Measurements from ENCODE around the gene EPS8L3.
"Not testable (repeated sequence)": the region's sequence is repeated elsewhere in the genome, so short reads cannot be mapped to it uniquely, and the experiment has no call there.

The EPS8L3 gene

GRCh38 chr1:109757936-109758786 is 5.6 kb downstream of the EPS8L3 start:
- H3K4me3 ChIP-seq (ENCODE audit: low read depth, low read length) = no peak overlapping the region
- peaks cover 14% of the 10 kb centered on the region for H3K4me1 ChIP-seq
- no peaks in the 10 kb centered on the region for H3K27me3 ChIP-seq
- no peaks in the 10 kb centered on the region for H3K9me3 ChIP-seq
- no peak for DNase-seq
- TF ChIP-seq, protein P1, sequence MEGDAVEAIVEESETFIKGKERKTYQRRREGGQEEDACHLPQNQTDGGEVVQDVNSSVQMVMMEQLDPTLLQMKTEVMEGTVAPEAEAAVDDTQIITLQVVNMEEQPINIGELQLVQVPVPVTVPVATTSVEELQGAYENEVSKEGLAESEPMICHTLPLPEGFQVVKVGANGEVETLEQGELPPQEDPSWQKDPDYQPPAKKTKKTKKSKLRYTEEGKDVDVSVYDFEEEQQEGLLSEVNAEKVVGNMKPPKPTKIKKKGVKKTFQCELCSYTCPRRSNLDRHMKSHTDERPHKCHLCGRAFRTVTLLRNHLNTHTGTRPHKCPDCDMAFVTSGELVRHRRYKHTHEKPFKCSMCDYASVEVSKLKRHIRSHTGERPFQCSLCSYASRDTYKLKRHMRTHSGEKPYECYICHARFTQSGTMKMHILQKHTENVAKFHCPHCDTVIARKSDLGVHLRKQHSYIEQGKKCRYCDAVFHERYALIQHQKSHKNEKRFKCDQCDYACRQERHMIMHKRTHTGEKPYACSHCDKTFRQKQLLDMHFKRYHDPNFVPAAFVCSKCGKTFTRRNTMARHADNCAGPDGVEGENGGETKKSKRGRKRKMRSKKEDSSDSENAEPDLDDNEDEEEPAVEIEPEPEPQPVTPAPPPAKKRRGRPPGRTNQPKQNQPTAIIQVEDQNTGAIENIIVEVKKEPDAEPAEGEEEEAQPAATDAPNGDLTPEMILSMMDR (IDR thresholded peaks at IDR 0.05; ENCODE audit: low read depth, low read length) = no peak
- no peaks in the 10 kb centered on the region for H3K36me3 ChIP-seq

- Histone ChIP-seq H3K4me1 (peaks cover 8% of the 10 kb centered on the region), H3K36me3 (no peaks in the 10 kb centered on the region), H3K9me3 (no peaks in the 10 kb centered on the region), H3K27me3 (no peaks in the 10 kb centered on the region), H3K4me3 (ENCODE audit: low read depth, low read length) (no peak overlapping the region)
- TF ChIP-seq, protein P1 (IDR thresholded peaks at IDR 0.05; ENCODE audit: low read depth, low read length) = no peak
- no peak for DNase-seq
These were observed 6.7 kb downstream of the EPS8L3 start for GRCh38 chr1:109756848-109757521.

DNA sequence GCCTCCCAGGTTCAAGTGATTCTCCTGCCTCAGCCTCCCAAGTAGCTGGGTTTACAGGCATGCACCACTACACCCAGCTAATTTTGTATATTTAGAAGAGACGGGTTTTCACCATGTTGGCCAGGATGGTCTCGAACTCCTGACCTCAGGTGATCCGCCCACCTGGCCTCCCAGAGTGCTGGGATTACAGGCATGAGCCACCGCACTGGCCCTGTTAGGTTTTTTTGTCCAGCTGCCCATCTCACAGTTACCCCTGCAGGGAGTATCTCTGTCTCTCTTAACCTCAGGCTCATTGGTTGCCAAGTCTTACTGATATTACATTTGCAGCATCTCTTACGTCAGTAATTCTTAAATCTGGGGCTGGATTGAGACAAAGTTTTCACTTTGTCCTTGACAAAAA is 7.4 kb downstream of the EPS8L3 start:
- not testable (repeated sequence) for H3K9me3 ChIP-seq; H3K27me3 ChIP-seq; DNase-seq; H3K36me3 ChIP-seq; H3K4me3 ChIP-seq (ENCODE audit: low read depth, low read length); H3K4me1 ChIP-seq

DNA sequence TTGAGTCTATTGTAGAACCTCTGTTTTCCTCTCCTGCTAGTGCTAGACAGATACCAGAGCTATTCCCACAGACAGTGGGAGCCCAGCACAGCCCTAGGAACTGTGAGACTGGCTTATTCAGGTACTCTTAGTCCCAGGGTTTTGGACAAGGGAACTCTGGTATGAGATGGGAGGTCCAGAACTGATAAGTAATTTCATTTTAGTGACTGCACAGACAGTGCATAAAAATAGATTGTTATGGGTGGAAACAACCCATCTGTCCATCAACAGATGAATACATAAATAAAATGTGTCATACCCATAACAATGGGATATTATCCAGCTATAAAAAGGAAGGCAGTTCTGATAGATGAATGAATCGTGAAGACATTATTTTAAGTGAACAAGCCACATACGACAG is 9.0 kb downstream of the EPS8L3 start:
- Histone ChIP-seq H3K4me1 (no peaks in the 10 kb centered on the region), H3K4me3 (ENCODE audit: low read depth, low read length) (no peak overlapping the region), H3K27me3 (no peaks in the 10 kb centered on the region), H3K36me3 (no peaks in the 10 kb centered on the region), H3K9me3 (no peaks in the 10 kb centered on the region)
- TF ChIP-seq, protein P1 (IDR thresholded peaks at IDR 0.05; ENCODE audit: low read depth, low read length) = no peak
- DNase-seq = no peak

- H3K9me3 ChIP-seq = no peaks in the 10 kb centered on the region; the same call in 1 of the 2 replicates
- no peaks in the 10 kb centered on the region for H3K36me3 ChIP-seq
- no peak for DNase-seq
- H3K27me3 ChIP-seq = no peaks in the 10 kb centered on the region; the same call in 1 of the 2 replicates
- no peaks in the 10 kb centered on the region for H3K4me1 ChIP-seq
- no peak overlapping the region for H3K4me3 ChIP-seq (ENCODE audit: low read depth, low read length)
- TF ChIP-seq, protein P1 (IDR thresholded peaks at IDR 0.05; ENCODE audit: low read depth, low read length) = no peak
These were observed 12.0 kb downstream of the EPS8L3 start for GRCh38 chr1:109751531-109752260.

DNA sequence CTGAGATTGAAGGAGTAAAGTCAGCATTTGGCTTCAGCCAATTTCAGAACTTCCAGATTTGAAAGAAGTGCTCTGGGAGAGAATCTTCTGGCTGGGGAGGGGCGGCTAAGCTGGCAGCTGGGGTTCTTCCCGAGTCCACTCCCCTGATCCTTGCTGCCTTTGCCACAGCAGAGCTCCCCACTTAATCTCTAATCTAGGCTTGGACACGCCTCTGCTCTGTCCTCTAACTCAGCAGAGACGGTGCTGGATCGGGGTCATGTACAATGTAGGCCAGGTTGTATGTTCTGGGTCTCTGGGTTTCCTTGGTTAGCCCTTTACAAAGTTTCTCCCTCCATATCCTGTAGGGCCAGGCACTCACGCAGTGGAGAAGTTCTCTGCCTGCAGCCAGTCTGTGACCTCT is 12.8 kb downstream of the EPS8L3 start:
- Histone ChIP-seq H3K4me3 (ENCODE audit: low read depth, low read length) (no peak overlapping the region), H3K36me3 (no peaks in the 10 kb centered on the region), H3K9me3 (no peaks in the 10 kb centered on the region; the same call in 1 of the 2 replicates), H3K4me1 (no peaks in the 10 kb centered on the region), H3K27me3 (no peaks in the 10 kb centered on the region; the same call in 1 of the 2 replicates)
- TF ChIP-seq, protein P1 (IDR thresholded peaks at IDR 0.05; ENCODE audit: low read depth, low read length) = no peak
- no peak for DNase-seq
